GM12891 (cell line): ENCODE measurements around the gene PRR19.

ENCODE experiments used
- POLR2A ChIP-seq: IDR thresholded peaks from 2 replicates; pipeline ENCODE4 v1.6.1; 2011; ENCODE audit warnings: low read depth, low read length, control low read depth
- SPI1 ChIP-seq: IDR thresholded peaks from 2 replicates; pipeline ENCODE4 v1.6.1; 2011; ENCODE audit warnings: low read depth, low read length, control low read depth
- TAF1 ChIP-seq: IDR thresholded peaks from 2 replicates; pipeline ENCODE4 v1.6.1; 2011; ENCODE audit warnings: low read depth, low read length, control low read depth

GRCh38 chr19:42356686-42357085 lies 54.8 kb downstream of the PRR19 start:
- no peak for TF ChIP-seq TAF1
- TF ChIP-seq POLR2A = no peak
- no peak for TF ChIP-seq SPI1
